ENCODE measurements around the gene REN. TPM values are rescaled to one million over a fixed set of nuclear protein-coding genes. Genes with fewer than 3 reads are reported as not detected.

REN gene
- total and polyA plus RNA-seq, 2 of the 13 experiments (the other 11 are each of a cell fraction or from before 2014, with no cell fraction given): not detected

- no peak for ATAC-seq
- Histone ChIP-seq H3K27me3 (ENCODE audit: control insufficient read depth in 1 of 2, insufficient read depth in 2 of 2, low read length in 2 of 2) (peaks cover 0 to 8% of the 10 kb centered on the region in 2 experiments; a peak in 2 of 5 replicates), H3K9me3 (ENCODE audit: low read length) (peaks cover 25% of the 10 kb centered on the region), H3K4me3 (replicated peaks in 1 of 3; ENCODE audit: insufficient read depth in 1 of 3, low read depth in 2 of 3, low read length in 3 of 3) (no peak overlapping the region), H4K20me1 (ENCODE audit: insufficient read depth, low read length) (no peaks in the 10 kb centered on the region), H3K4me2 (ENCODE audit: low read depth, low read length) (no peak overlapping the region), H3K9ac (ENCODE audit: insufficient read depth, low read depth, low read length) (no peak overlapping the region), H3K27ac (ENCODE audit: extremely low read length, insufficient read depth, low read length) (no peak overlapping the region), H2AFZ (ENCODE audit: low read length) (no peak overlapping the region), H3K36me3 (replicated peaks in 1 of 2; ENCODE audit: control insufficient read depth in 1 of 2, insufficient read depth in 2 of 2, low read length in 2 of 2) (no peaks in the 10 kb centered on the region), H3K4me1 (ENCODE audit: insufficient read depth, low read length) (peaks cover 14% of the 10 kb centered on the region), H3K79me2 (ENCODE audit: insufficient read depth, low read length) (no peaks in the 10 kb centered on the region)
- 37% methylated on average over 5 of the region's 5 CpGs for WGBS (ENCODE audit: low lambda C conversion rate)
- TF ChIP-seq, protein P1, sequence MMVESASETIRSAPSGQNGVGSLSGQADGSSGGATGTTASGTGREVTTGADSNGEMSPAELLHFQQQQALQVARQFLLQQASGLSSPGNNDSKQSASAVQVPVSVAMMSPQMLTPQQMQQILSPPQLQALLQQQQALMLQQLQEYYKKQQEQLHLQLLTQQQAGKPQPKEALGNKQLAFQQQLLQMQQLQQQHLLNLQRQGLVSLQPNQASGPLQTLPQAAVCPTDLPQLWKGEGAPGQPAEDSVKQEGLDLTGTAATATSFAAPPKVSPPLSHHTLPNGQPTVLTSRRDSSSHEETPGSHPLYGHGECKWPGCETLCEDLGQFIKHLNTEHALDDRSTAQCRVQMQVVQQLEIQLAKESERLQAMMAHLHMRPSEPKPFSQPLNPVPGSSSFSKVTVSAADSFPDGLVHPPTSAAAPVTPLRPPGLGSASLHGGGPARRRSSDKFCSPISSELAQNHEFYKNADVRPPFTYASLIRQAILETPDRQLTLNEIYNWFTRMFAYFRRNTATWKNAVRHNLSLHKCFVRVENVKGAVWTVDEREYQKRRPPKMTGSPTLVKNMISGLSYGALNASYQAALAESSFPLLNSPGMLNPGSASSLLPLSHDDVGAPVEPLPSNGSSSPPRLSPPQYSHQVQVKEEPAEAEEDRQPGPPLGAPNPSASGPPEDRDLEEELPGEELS (CRISPR knock-in tag; IDR thresholded peaks at IDR 0.05): no peak
- no peak for DNase-seq (ENCODE audit: low spot score)
- FAIRE-seq: no peak
- ChIA-PET POLR2A (no interaction called here), CTCF (ENCODE audit: low intra/inter-chr PET ratio, low total read pairs) (no interaction called here)
- BruUV-seq (replicated peaks): no TSS peak
- intact Hi-C loops (cut with micrococcal nuclease; ENCODE audit: unreplicated experiment) (no loop called here), in situ Hi-C loops (cut with HindIII; ENCODE audit: extremely low pct_ligation_motif_present, low pct_unique_long_range_greater_than_20kb) (no loop called here)
Measured at GRCh38 chr1:204167730-204168129, 1.6 kb upstream of the REN start.

- H3K36me3 ChIP-seq (replicated peaks in 1 of 2; ENCODE audit: control insufficient read depth in 1 of 2, insufficient read depth in 2 of 2, low read length in 2 of 2): no peaks in the 10 kb centered on the region
- peaks cover 36% of the 10 kb centered on the region for H3K4me1 ChIP-seq (ENCODE audit: insufficient read depth, low read length)
- in situ Hi-C loops (cut with HindIII; ENCODE audit: extremely low pct_ligation_motif_present, low pct_unique_long_range_greater_than_20kb): loop anchor here (5.0 kb wide), 1 partner anchor 200 kb away; no protein-coding TSS in a partner anchor
- no peaks in the 10 kb centered on the region for H3K79me2 ChIP-seq (ENCODE audit: insufficient read depth, low read length)
- no peak overlapping the region for H2AFZ ChIP-seq (ENCODE audit: low read length)
- CTCF ChIA-PET (ENCODE audit: low intra/inter-chr PET ratio, low total read pairs): interaction anchor here (0.8 to 2.2 kb wide), 8 partner anchors 44 to 302 kb away, joined by 3 to 48 read pairs (median 5); partner anchors contain the start of gene SNRPE
- H3K9ac ChIP-seq (ENCODE audit: insufficient read depth, low read depth, low read length): no peak overlapping the region
- H3K27ac ChIP-seq (ENCODE audit: extremely low read length, insufficient read depth, low read length): no peak overlapping the region
- no TSS peak for BruUV-seq (replicated peaks)
- POLR2A ChIA-PET: interaction anchor here (1.6 kb wide), 1 partner anchor 45 kb away, joined by 4 read pairs; no protein-coding TSS in a partner anchor
- ATAC-seq (peak; percentile 92), FAIRE-seq (peak; percentile 64), DNase-seq (ENCODE audit: low spot score) (peak; percentile 60)
- intact Hi-C loops (cut with micrococcal nuclease; ENCODE audit: unreplicated experiment): loop anchor here (1.0 kb wide), 1 partner anchor 45 kb away; no protein-coding TSS in a partner anchor
- no peak overlapping the region for H3K4me3 ChIP-seq (replicated peaks in 1 of 3; ENCODE audit: insufficient read depth in 1 of 3, low read depth in 2 of 3, low read length in 3 of 3)
- H4K20me1 ChIP-seq (ENCODE audit: insufficient read depth, low read length): no peaks in the 10 kb centered on the region
- WGBS (ENCODE audit: low lambda C conversion rate): 22% methylated on average over 3 of the region's 7 CpGs
- H3K9me3 ChIP-seq (ENCODE audit: low read length): no peaks in the 10 kb centered on the region
- no peak overlapping the region for H3K4me2 ChIP-seq (ENCODE audit: low read depth, low read length)
- H3K27me3 ChIP-seq (ENCODE audit: control insufficient read depth in 1 of 2, insufficient read depth in 2 of 2, low read length in 2 of 2): peaks cover 5 to 29% of the 10 kb centered on the region in 2 experiments; a peak in 3 of 5 replicates
- TF ChIP-seq MYC (CRISPR knock-in tag; IDR thresholded peaks at IDR 0.05; ENCODE audit: borderline replicate concordance) (no peak), POLR2A (IDR thresholded peaks at IDR 0.05; ENCODE audit: insufficient read depth in 1 of 2, low read depth in 2 of 2, low read length in 2 of 2) (no peak), ZNF609 (CRISPR knock-in tag; IDR thresholded peaks at IDR 0.05; ENCODE audit: borderline replicate concordance) (no peak), POLR2AphosphoS5 (IDR thresholded peaks at IDR 0.05; ENCODE audit: low read depth, low read length) (no peak), PRMT3 (CRISPR knock-in tag; IDR thresholded peaks at IDR 0.05; ENCODE audit: borderline replicate concordance, low read depth) (no peak), ZNF30 (CRISPR knock-in tag; IDR thresholded peaks at IDR 0.05) (no peak), ZSCAN29 (CRISPR knock-in tag; conservative IDR thresholded peaks at IDR 0.05) (no peak), ZFP90 (CRISPR knock-in tag; IDR thresholded peaks at IDR 0.05; ENCODE audit: borderline replicate concordance) (no peak)
- TF ChIP-seq, protein P2, sequence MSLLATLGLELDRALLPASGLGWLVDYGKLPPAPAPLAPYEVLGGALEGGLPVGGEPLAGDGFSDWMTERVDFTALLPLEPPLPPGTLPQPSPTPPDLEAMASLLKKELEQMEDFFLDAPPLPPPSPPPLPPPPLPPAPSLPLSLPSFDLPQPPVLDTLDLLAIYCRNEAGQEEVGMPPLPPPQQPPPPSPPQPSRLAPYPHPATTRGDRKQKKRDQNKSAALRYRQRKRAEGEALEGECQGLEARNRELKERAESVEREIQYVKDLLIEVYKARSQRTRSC (CRISPR knock-in tag; IDR thresholded peaks at IDR 0.05; ENCODE audit: low read depth): no peak
Measured at GRCh38 chr1:204162494-204163074, 3.6 kb downstream of the REN start.

Data from HepG2 (cell line).